Fibroblast of villous mesenchyme (primary cell): ENCODE results near the gene KIAA0232. TPM values are rescaled to one million over a fixed set of nuclear protein-coding genes. Genes with fewer than 3 reads are reported as not detected.

Experiments
- DNase-seq: peaks from one replicate; pipeline ENCODE4 v3.0.0-alpha.2; 2010; ENCODE audit warnings: low read depth
- H3K4me3 ChIP-seq: 2 replicates; pipeline ENCODE4 v1.5.1; 2011; ENCODE audit warnings: low read depth, mild to moderate bottlenecking, low read length
- total RNA-seq: library from RNA; depleted of rRNA; stranded (reverse); fragments of >200 nt; gene quantifications from 2 replicates; pipeline ENCODE4 v1.2.3, GENCODE V29; 2012
- TF ChIP-seq, protein P1 (sequence below): IDR thresholded peaks from 2 replicates; pipeline ENCODE4 v1.5.1; 2012; ENCODE audit warnings: low read depth, mild to moderate bottlenecking, low read length; ENCODE audit not compliant: insufficient read depth

Gene KIAA0232
- total RNA-seq, 1 donor = 29.8 TPM

DNA sequence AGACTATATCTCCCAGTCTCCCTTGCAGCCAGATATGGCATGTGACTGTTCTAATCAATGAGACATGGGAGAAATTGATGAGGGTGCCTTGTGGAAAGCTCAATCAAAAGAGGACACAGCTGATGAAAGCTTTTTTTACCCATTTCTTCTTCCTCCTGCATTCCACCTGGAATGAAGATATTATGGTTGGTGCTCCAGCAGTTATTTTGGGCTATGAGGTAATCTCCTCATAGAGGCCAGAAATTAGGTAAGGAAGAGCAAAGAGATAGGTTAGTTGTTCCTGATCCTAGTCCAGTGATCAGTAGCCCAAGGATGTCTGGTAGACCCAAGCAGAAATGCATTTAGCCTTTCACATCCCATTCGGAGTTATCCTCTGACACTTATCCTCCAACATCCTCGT, 16.8 kb upstream of the KIAA0232 start:
- no peak overlapping the region for H3K4me3 ChIP-seq
- TF ChIP-seq, protein P1, sequence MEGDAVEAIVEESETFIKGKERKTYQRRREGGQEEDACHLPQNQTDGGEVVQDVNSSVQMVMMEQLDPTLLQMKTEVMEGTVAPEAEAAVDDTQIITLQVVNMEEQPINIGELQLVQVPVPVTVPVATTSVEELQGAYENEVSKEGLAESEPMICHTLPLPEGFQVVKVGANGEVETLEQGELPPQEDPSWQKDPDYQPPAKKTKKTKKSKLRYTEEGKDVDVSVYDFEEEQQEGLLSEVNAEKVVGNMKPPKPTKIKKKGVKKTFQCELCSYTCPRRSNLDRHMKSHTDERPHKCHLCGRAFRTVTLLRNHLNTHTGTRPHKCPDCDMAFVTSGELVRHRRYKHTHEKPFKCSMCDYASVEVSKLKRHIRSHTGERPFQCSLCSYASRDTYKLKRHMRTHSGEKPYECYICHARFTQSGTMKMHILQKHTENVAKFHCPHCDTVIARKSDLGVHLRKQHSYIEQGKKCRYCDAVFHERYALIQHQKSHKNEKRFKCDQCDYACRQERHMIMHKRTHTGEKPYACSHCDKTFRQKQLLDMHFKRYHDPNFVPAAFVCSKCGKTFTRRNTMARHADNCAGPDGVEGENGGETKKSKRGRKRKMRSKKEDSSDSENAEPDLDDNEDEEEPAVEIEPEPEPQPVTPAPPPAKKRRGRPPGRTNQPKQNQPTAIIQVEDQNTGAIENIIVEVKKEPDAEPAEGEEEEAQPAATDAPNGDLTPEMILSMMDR = no peak
- no peak for DNase-seq

DNA sequence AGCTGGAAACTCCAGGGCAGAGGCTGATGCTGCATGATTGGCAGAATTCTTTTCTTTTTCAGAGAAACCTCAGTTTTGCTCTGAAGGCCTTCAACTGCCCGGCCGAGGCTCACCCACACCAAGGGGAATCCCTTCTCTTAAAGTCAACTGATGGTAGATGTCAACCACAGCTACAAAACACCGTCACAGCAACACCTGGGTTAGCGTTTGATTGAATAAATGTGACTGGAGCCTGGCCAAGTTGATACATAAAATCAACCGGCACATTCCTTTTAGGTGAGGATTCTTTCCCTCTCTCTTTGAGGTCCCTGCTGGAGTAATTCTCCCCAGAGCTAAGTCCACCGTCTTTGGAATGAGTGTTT, 15.2 kb upstream of the KIAA0232 start:
- no peak overlapping the region for H3K4me3 ChIP-seq
- TF ChIP-seq, protein P1 = no peak
- DNase-seq = no peak

DNA sequence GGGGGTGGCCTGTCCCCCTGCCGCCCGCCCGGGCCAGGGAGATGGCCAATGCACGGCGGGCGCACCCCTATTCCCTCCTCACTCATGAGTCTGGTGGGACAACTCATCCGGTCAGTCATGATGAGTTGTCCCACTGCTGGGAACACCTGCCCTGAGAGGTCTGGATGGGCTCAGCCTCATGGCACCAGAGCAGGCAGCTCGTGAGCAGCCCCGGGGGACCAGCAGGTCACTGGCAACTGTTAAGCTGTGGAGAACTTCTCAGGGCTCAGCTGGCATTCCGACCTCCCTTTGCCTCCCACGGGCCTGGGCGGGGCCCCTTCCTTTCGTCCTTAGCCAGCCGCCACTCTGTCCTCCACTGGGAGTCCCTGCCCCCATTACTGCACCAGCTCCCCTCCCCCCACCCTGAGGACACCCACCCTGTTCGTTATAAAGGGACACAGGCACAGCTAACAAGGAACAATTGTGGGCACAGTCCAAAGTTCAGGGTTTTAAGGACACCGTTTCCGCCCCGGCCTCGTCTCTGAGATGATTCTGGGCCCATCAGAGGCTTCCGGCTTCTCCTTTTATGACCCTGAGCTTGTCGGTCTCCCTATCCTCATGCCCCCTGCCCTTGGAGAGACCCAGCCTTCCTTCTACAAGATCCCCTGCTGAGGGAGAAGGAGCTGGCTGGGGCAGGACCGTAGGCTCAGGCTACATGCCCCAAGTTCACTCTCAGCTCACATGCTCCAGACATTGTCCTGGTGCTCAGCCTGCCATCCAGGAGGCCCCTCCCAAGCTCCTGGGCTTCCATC, 14.6 kb upstream of the KIAA0232 start:
- TF ChIP-seq, protein P1 = no peak
- no peak for DNase-seq
- no peak overlapping the region for H3K4me3 ChIP-seq

DNA sequence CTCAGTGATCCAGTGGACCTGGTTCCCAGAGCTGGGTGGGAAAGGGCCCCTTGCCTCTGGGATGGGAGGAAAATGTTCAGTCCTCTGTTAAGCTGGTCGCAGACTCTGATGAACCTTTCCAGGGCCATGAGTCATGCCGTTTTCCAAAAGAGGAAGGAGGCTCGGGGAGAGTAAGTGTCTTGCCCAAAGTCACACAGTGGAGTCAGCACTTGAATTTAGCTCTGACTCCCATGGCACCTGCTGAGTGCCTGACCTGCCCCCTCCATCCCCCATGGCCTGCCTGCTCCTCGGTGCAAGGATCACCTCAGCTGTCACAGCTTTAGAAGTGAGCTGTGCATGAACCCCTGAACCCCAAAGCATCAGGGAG, 14.0 kb upstream of the KIAA0232 start:
- H3K4me3 ChIP-seq = no peak overlapping the region
- TF ChIP-seq, protein P1 = no peak
- no peak for DNase-seq

DNA sequence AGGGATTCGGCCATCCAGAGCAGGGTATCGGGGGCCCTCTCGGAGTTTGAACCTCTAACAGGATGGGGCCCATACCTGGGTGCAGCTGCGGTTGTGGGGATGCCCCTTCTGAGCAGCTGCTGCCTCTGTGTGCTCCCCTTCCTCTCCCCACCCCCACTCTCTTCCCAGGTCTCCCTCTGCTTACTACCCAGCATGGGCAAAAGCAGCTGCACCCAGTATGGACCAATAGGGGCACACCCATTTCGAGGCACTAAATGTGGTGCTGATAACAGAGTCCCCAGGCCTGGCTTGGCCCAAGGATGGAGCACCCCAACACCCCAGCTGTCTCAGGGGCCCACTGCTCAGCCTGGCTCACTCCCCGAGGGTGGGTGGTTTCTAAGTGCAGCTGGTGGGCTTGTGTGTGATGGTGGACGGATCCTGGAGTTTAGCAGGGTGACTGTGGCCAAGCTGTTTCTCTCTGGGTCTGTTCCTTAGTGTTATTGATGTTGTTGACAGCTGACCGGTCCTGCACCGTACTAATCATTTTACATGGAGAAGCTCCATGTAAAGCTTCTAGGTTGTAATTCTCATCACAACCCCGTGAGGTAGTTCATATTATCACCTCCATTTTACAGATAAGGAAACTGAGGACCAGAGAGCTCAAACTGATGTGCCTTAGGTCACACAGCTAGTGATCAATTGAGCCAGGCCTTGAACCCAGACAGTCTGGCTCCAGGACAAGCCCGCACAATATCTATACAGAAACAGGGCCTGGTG, 13.1 kb upstream of the KIAA0232 start:
- no peak overlapping the region for H3K4me3 ChIP-seq
- TF ChIP-seq, protein P1 = no peak
- no peak for DNase-seq

DNA sequence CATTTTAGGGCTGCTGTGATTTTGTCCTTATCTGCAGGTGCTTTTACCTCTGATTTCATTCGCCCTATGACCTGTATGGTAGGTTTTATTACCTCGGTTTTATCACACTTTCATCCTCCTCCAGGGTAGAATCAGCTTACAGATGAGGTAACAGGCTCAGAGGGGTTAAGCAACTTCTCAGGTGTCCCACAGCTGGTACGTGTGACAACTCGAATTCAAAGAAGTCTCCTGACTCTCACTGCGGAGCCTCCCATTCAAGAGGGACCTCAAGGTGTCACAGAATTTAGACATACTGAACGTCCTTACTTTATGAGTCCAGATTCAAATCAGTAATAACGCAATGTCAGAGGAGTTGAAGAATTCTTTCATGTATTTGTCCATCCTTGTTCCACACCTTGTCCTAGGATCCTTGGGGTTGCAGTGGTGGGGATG, 12.5 kb upstream of the KIAA0232 start:
- no peak overlapping the region for H3K4me3 ChIP-seq
- DNase-seq = no peak
- TF ChIP-seq, protein P1 = no peak
